Measurements from ENCODE around the gene HMX2.
A peak's percentile ranks its signal among the peaks of the same experiment; 100 is the strongest.
"Not testable (repeated sequence)": the region's sequence is repeated elsewhere in the genome, so short reads cannot be mapped to it uniquely, and the experiment has no call there.

Gene HMX2

GRCh38 chr10:123150986-123151736 lies 3.2 kb downstream of the HMX2 start:
- no peak for DNase-seq (ENCODE audit: low spot score)

GRCh38 chr10:123151737-123152135 lies 3.8 kb downstream of the HMX2 start:
- no peak for DNase-seq (ENCODE audit: low spot score)

GRCh38 chr10:123153486-123154091 lies 5.7 kb downstream of the HMX2 start:
- DNase-seq (ENCODE audit: low spot score), result peak; percentile 65

GRCh38 chr10:123154092-123154710 lies 6.3 kb downstream of the HMX2 start, which contains the start of gene BUB3:
BUB3 (plus strand) TSS chr10:123154402; CDS start chr10:123154918, 516 bp downstream.
- DNase-seq (ENCODE audit: low spot score), result peak; percentile 100

- DNase-seq (ENCODE audit: low spot score), result peak; percentile 62
Observed at GRCh38 chr10:123154711-123155505, 7.0 kb downstream of the HMX2 start.

GRCh38 chr10:123156078-123156477 lies 8.1 kb downstream of the HMX2 start:
- no peak for DNase-seq (ENCODE audit: low spot score)

GRCh38 chr10:123157210-123157609 lies 9.3 kb downstream of the HMX2 start:
- no peak for DNase-seq (ENCODE audit: low spot score)

- no peak for DNase-seq (ENCODE audit: low spot score)
Observed at GRCh38 chr10:123158682-123159081, 10.7 kb downstream of the HMX2 start.

GRCh38 chr10:123160311-123160980 lies 12.5 kb downstream of the HMX2 start:
- DNase-seq (ENCODE audit: low spot score), result no peak

GRCh38 chr10:123164319-123164718 lies 16.4 kb downstream of the HMX2 start:
- no peak for DNase-seq (ENCODE audit: low spot score)

- DNase-seq (ENCODE audit: low spot score), result no peak
Observed at GRCh38 chr10:123165445-123166072, 17.6 kb downstream of the HMX2 start.

GRCh38 chr10:123166618-123167017 lies 18.7 kb downstream of the HMX2 start:
- DNase-seq (ENCODE audit: low spot score), result no peak

- DNase-seq (ENCODE audit: low spot score), result no peak
Observed at GRCh38 chr10:123170961-123171360, 23.0 kb downstream of the HMX2 start.

- not testable (repeated sequence) for DNase-seq (ENCODE audit: low spot score)
Observed at GRCh38 chr10:123171616-123172015, 23.7 kb downstream of the HMX2 start.

- DNase-seq (ENCODE audit: low spot score), result no peak
Observed at GRCh38 chr10:123175389-123176387, 27.8 kb downstream of the HMX2 start.

- not testable (repeated sequence) for DNase-seq (ENCODE audit: low spot score)
Observed at GRCh38 chr10:123178390-123178789, 30.5 kb downstream of the HMX2 start.

- no peak for DNase-seq (ENCODE audit: low spot score)
Observed at GRCh38 chr10:123180101-123181090, 32.5 kb downstream of the HMX2 start.

GRCh38 chr10:123183724-123184123 lies 35.8 kb downstream of the HMX2 start:
- no peak for DNase-seq (ENCODE audit: low spot score)

Data from SK-N-DZ (cell line).